Esophagus squamous epithelium (tissue), 4 donors: Measurements from ENCODE around the gene CEP192.

Experiments
- CTCF ChIP-seq, 6 experiments: fragments of 450-650 bp in 4 of 6; fragments of 200-600 bp in 2 of 6; sonication (generic) in 2 of 6; IDR thresholded peaks; one replicate each; pipeline ENCODE4 v1.5.1; 2016 to 2019; ENCODE audit warnings: antibody characterized with exemption in 6 of 6, mild to moderate bottlenecking in 4 of 6, moderate library complexity in 4 of 6
- POLR2A ChIP-seq, 4 donors: fragments of 450-650 bp; IDR thresholded peaks; one replicate each; pipeline ENCODE4 v1.6.1; 2017; ENCODE audit warnings: antibody characterized with exemption in 4 of 4, mild to moderate bottlenecking in 4 of 4, moderate library complexity in 3 of 4

DNA sequence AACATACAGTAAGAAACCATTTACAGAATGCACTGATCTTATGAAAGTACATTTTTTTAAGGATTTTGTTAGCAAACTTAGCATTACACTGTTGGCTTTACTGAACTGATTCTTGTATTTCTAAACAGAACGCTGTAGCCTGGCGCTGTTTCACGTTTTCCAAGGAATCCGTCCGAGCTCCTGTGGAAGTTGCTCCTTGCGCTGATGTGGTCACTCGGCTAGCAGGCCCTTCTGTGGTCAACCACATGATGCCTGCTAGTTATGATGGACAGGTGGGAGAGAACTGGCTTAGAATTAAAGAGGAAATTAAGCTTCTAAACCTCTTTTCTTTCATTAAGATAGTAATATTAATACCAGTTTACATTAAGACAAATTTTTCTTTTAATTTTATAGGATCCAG lies 76.8 kb downstream of the CEP192 start:
- no peak for TF ChIP-seq CTCF (IDR thresholded peaks at IDR 0.05)
- TF ChIP-seq POLR2A (IDR thresholded peaks at IDR 0.05), result no peak
